NCI-H1930 (cell line): ENCODE data around the gene PACSIN1.

Source experiments
- DNase-seq, 2 experiments: peaks; one replicate each; lab custom pipeline; 2025; lab: John Stamatoyannopoulos, UW

Gene PACSIN1

GRCh38 chr6:34544776-34545471 lies 79.0 kb downstream of the PACSIN1 start:
- DNase-seq: no peak

- DNase-seq: no peak
Measured at GRCh38 chr6:34546551-34547321, 80.9 kb downstream of the PACSIN1 start.

GRCh38 chr6:34547701-34548644 lies 82.1 kb downstream of the PACSIN1 start:
- DNase-seq: no peak

- DNase-seq: no peak
Measured at GRCh38 chr6:34549026-34549803, 83.3 kb downstream of the PACSIN1 start.

- DNase-seq: no peak
Measured at GRCh38 chr6:34549804-34550202, 83.9 kb downstream of the PACSIN1 start.

- DNase-seq: no peak
Measured at GRCh38 chr6:34551720-34552119, 85.8 kb downstream of the PACSIN1 start.

- no peak for DNase-seq
Measured at GRCh38 chr6:34552620-34553019, 86.7 kb downstream of the PACSIN1 start.

GRCh38 chr6:34553146-34553545 lies 87.3 kb downstream of the PACSIN1 start:
- no peak for DNase-seq

GRCh38 chr6:34553750-34554149 lies 87.9 kb downstream of the PACSIN1 start:
- no peak for DNase-seq

- no peak for DNase-seq
Measured at GRCh38 chr6:34554291-34555006, 88.6 kb downstream of the PACSIN1 start.

- no peak for DNase-seq
Measured at GRCh38 chr6:34555007-34555322, 89.1 kb downstream of the PACSIN1 start.

- DNase-seq: no peak
Measured at GRCh38 chr6:34555328-34555727, 89.5 kb downstream of the PACSIN1 start.

GRCh38 chr6:34556031-34556471 lies 90.2 kb downstream of the PACSIN1 start, which contains the start of gene SPDEF:
Gene SPDEF (minus strand): TSS chr6:34556329. CDS start chr6:34544455, 11,874 bp downstream.
- no peak for DNase-seq

GRCh38 chr6:34556493-34556892 lies 90.6 kb downstream of the PACSIN1 start:
- no peak for DNase-seq

- no peak for DNase-seq
Measured at GRCh38 chr6:34557228-34557627, 91.4 kb downstream of the PACSIN1 start.

- DNase-seq: no peak
Measured at GRCh38 chr6:34558172-34558714, 92.4 kb downstream of the PACSIN1 start.

- DNase-seq: no peak
Measured at GRCh38 chr6:34559651-34560365, 93.9 kb downstream of the PACSIN1 start.

GRCh38 chr6:34560366-34561226 lies 94.7 kb downstream of the PACSIN1 start:
- no peak for DNase-seq

- no peak for DNase-seq
Measured at GRCh38 chr6:34561227-34561530, 95.3 kb downstream of the PACSIN1 start.
